WTC11 (cell line): ENCODE results near the gene OLFM4. TPM values are rescaled to one million over a fixed set of nuclear protein-coding genes. Genes with fewer than 3 reads are reported as not detected.

Experiments used
- ATAC-seq: fragments of 200-7000 bp; cut with Tn5 transposase; 2 replicates; pipeline ENCODE4 v1.10.0; 2021; ENCODE audit warnings: mild to moderate bottlenecking, moderate library complexity
- CTCF ChIA-PET: fragments of 300-600 bp; sonication (Branson Sonifier 250); formaldehyde crosslinking; loops from one replicate; lab custom pipeline; 2021; ENCODE audit warnings: antibody characterized with exemption; lab: Charles Lee
- POLR2A ChIA-PET: fragments of 350-600 bp; sonication (Branson Sonifier 250); formaldehyde crosslinking; loops from one replicate; lab custom pipeline; 2021; ENCODE audit warnings: antibody characterized with exemption; lab: Charles Lee
- DNase-seq: peaks from one replicate; pipeline ENCODE4 v3.0.0; 2021; ENCODE audit warnings: low spot score
- H3K27ac Mint-ChIP-seq: 2 replicates; pipeline ENCODE4 v1.8.0; 2021; ENCODE audit warnings: mixed read lengths
- H3K27me3 Mint-ChIP-seq: 2 replicates; pipeline ENCODE4 v1.8.0; 2021; ENCODE audit warnings: low read depth, mild to moderate bottlenecking, moderate library complexity, mixed read lengths
- H3K36me3 Mint-ChIP-seq: 2 replicates; pipeline ENCODE4 v1.8.0; 2021; ENCODE audit warnings: mixed read lengths
- H3K4me1 Mint-ChIP-seq: 2 replicates; pipeline ENCODE4 v1.8.0; 2022; ENCODE audit warnings: mixed read lengths
- H3K4me3 Mint-ChIP-seq: 2 replicates; pipeline ENCODE4 v1.8.0; 2021; ENCODE audit warnings: mild to moderate bottlenecking, moderate library complexity, mixed read lengths
- H3K9me3 Mint-ChIP-seq: 2 replicates; pipeline ENCODE4 v1.8.0; 2021; ENCODE audit warnings: mixed read lengths
- ATF1 ChIP-seq: sonication (generic); formaldehyde crosslinking; IDR thresholded peaks from 2 replicates; pipeline ENCODE4 v1.8.1; 2023; ENCODE audit warnings: mild to moderate bottlenecking, moderate library complexity, missing genetic modification reagents
- CTCF ChIP-seq: fragments of 200-600 bp; IDR thresholded peaks from 2 replicates; pipeline ENCODE4 v1.8.0; 2022; ENCODE audit warnings: antibody characterized with exemption
- E2F5 ChIP-seq: sonication (generic); formaldehyde crosslinking; IDR thresholded peaks from 2 replicates; pipeline ENCODE4 v1.8.1; 2022; ENCODE audit warnings: mild to moderate bottlenecking, moderate library complexity, missing genetic modification reagents
- FOXJ3 ChIP-seq: sonication (generic); formaldehyde crosslinking; IDR thresholded peaks from 2 replicates; pipeline ENCODE4 v1.9.0; 2021; ENCODE audit warnings: missing genetic modification reagents, mild to moderate bottlenecking, borderline replicate concordance
- FOXK1 ChIP-seq: sonication (generic); formaldehyde crosslinking; IDR thresholded peaks from 2 replicates; pipeline ENCODE4 v1.8.0; 2022; ENCODE audit warnings: mild to moderate bottlenecking, moderate library complexity, missing genetic modification reagents
- FOXP4 ChIP-seq: sonication (generic); formaldehyde crosslinking; IDR thresholded peaks from 2 replicates; pipeline ENCODE4 v1.8.0; 2022; ENCODE audit warnings: mild to moderate bottlenecking, missing genetic modification reagents
- GABPB1 ChIP-seq: sonication (generic); formaldehyde crosslinking; IDR thresholded peaks from 2 replicates; pipeline ENCODE4 v1.8.1; 2023; ENCODE audit warnings: mild to moderate bottlenecking, missing genetic modification reagents
- GRHL2 ChIP-seq: fragments of 250-450 bp; sonication (Bioruptor Pico); IDR thresholded peaks from 2 replicates; pipeline ENCODE4 v1.8.0; 2022; ENCODE audit warnings: mild to moderate bottlenecking, moderate library complexity; ENCODE audit not compliant: insufficient replicate concordance, severe bottlenecking
- IRF1 ChIP-seq: sonication (generic); formaldehyde crosslinking; IDR thresholded peaks from 2 replicates; pipeline ENCODE4 v1.8.0; 2023; ENCODE audit warnings: missing genetic modification reagents
- JAZF1 ChIP-seq: fragments of 250-450 bp; sonication (Bioruptor Pico); IDR thresholded peaks from 2 replicates; pipeline ENCODE4 v1.9.0; 2021; ENCODE audit warnings: moderate library complexity, mild to moderate bottlenecking, inconsistent platforms
- NFYB ChIP-seq: sonication (generic); formaldehyde crosslinking; conservative IDR thresholded peaks from 2 replicates; pipeline ENCODE4 v1.8.0; 2022; ENCODE audit warnings: low read depth, missing genetic modification reagents
- NR2C2 ChIP-seq: sonication (generic); formaldehyde crosslinking; IDR thresholded peaks from 2 replicates; pipeline ENCODE4 v1.8.0; 2022; ENCODE audit warnings: mild to moderate bottlenecking, missing genetic modification reagents
- PREB ChIP-seq: sonication (generic); formaldehyde crosslinking; IDR thresholded peaks from 2 replicates; pipeline ENCODE4 v1.8.1; 2022; ENCODE audit warnings: mild to moderate bottlenecking, missing genetic modification reagents, moderate library complexity, borderline replicate concordance
- RORB ChIP-seq: fragments of 250-450 bp; sonication (Bioruptor Pico); IDR thresholded peaks from 2 replicates; pipeline ENCODE4 v1.9.0; 2021; ENCODE audit warnings: mild to moderate bottlenecking
- TP53 ChIP-seq: sonication (generic); formaldehyde crosslinking; IDR thresholded peaks from 2 replicates; pipeline ENCODE4 v1.8.1; 2023; ENCODE audit warnings: mild to moderate bottlenecking, missing genetic modification reagents
- USF2 ChIP-seq: sonication (generic); formaldehyde crosslinking; IDR thresholded peaks from 2 replicates; pipeline ENCODE4 v1.8.1; 2023; ENCODE audit warnings: mild to moderate bottlenecking, missing genetic modification reagents, moderate library complexity
- ZBTB21 ChIP-seq: sonication (generic); formaldehyde crosslinking; IDR thresholded peaks from 2 replicates; pipeline ENCODE4 v1.8.1; 2023; ENCODE audit warnings: mild to moderate bottlenecking, missing genetic modification reagents, borderline replicate concordance
- ZBTB43 ChIP-seq: sonication (generic); formaldehyde crosslinking; IDR thresholded peaks from 2 replicates; pipeline ENCODE4 v1.8.1; 2023; ENCODE audit warnings: mild to moderate bottlenecking, missing genetic modification reagents
- ZNF317 ChIP-seq: sonication (generic); formaldehyde crosslinking; IDR thresholded peaks from 2 replicates; pipeline ENCODE4 v1.8.1; 2023; ENCODE audit warnings: low read depth, mild to moderate bottlenecking, moderate library complexity, missing genetic modification reagents, borderline replicate concordance
- ZNF396 ChIP-seq: fragments of 250-450 bp; sonication (Bioruptor Pico); IDR thresholded peaks from 2 replicates; pipeline ENCODE4 v1.8.0; 2021; ENCODE audit warnings: mild to moderate bottlenecking, moderate library complexity, borderline replicate concordance
- ZNF512 ChIP-seq: sonication (generic); formaldehyde crosslinking; IDR thresholded peaks from 2 replicates; pipeline ENCODE4 v1.8.1; 2022; ENCODE audit warnings: missing genetic modification reagents, borderline replicate concordance
- total RNA-seq: library from RNA; stranded (reverse); gene quantifications from 3 replicates; pipeline ENCODE4 v1.2.3, GENCODE V29; 2021

The OLFM4 gene
- total RNA-seq, 1 experiment from 2014 or later = 0.17 TPM

GRCh38 chr13:53004573-53004972, 24.0 kb upstream of the OLFM4 start:
- Mint-ChIP-seq H3K36me3 (no peaks in the 10 kb centered on the region), H3K4me1 (peaks cover 4% of the 10 kb centered on the region; the same call in 1 of the 2 replicates), H3K27ac (no peak overlapping the region), H3K9me3 (peaks cover 9% of the 10 kb centered on the region), H3K4me3 (no peak overlapping the region), H3K27me3 (0 out of 2 replicates have a peak, but pooled peaks cover under 1% of the 10 kb centered on the region)
- POLR2A ChIA-PET = no interaction called here
- 0 out of 2 replicates have a peak, but pooled peaks have one; percentile 39 for ATAC-seq
- DNase-seq = no peak
- TF ChIP-seq ZBTB21 (CRISPR knock-in tag) (no peak), E2F5 (CRISPR knock-in tag) (no peak), ZNF396 (CRISPR knock-in tag) (no peak), ZBTB43 (CRISPR knock-in tag) (no peak), GABPB1 (no peak), GRHL2 (CRISPR knock-in tag) (no peak)
- CTCF ChIA-PET = interaction anchor here (2.6 kb wide), 1 partner anchor 147 kb away, joined by 12 read pairs; no protein-coding TSS in a partner anchor

- no peaks in the 10 kb centered on the region for H3K36me3 Mint-ChIP-seq
- H3K27ac Mint-ChIP-seq = no peak overlapping the region
- no peaks in the 10 kb centered on the region for H3K27me3 Mint-ChIP-seq
- DNase-seq (no peak), ATAC-seq (0 out of 2 replicates have a peak, but pooled peaks have one; percentile 28)
- peaks cover 4% of the 10 kb centered on the region; the same call in 1 of the 2 replicates for H3K4me1 Mint-ChIP-seq
- POLR2A ChIA-PET = no interaction called here
- CTCF ChIA-PET = interaction anchor here (1.3 to 2.6 kb wide), 5 partner anchors 12 to 196 kb away, joined by 3 to 12 read pairs (median 6); no protein-coding TSS in a partner anchor
- no peak overlapping the region for H3K4me3 Mint-ChIP-seq
- no peak for TF ChIP-seq CTCF
- no peak for TF ChIP-seq NFYB (CRISPR knock-in tag)
- no peak for TF ChIP-seq ZNF317
- no peak for TF ChIP-seq JAZF1 (CRISPR knock-in tag)
- TF ChIP-seq FOXK1 (CRISPR knock-in tag) = no peak
- no peak for TF ChIP-seq GABPB1
- TF ChIP-seq PREB (CRISPR knock-in tag) = no peak
- no peak for TF ChIP-seq GRHL2 (CRISPR knock-in tag)
- no peak for TF ChIP-seq USF2 (CRISPR knock-in tag)
- TF ChIP-seq NR2C2 (CRISPR knock-in tag) = no peak
- TF ChIP-seq ATF1 (CRISPR knock-in tag) = no peak
- no peak for TF ChIP-seq RORB (CRISPR knock-in tag)
- no peak for TF ChIP-seq ZNF512 (CRISPR knock-in tag)
- no peak for TF ChIP-seq IRF1 (CRISPR knock-in tag)
- TF ChIP-seq FOXJ3 = no peak
- no peak for TF ChIP-seq FOXP4 (CRISPR knock-in tag)
- no peak for TF ChIP-seq ZBTB43 (CRISPR knock-in tag)
- TF ChIP-seq TP53 (CRISPR knock-in tag) = no peak
- TF ChIP-seq, all 79 proteins: peak for 0
- H3K9me3 Mint-ChIP-seq = no peaks in the 10 kb centered on the region
These were observed 23.0 kb upstream of the OLFM4 start for GRCh38 chr13:53005626-53006025.
